AG10803 (cell line): ENCODE results near the gene GMDS.

Experiments
- DNase-seq: peaks from one replicate; pipeline ENCODE4 v3.0.0; 2010; ENCODE audit warnings: low read depth
- H3K4me3 ChIP-seq: 2 replicates; pipeline ENCODE4 v1.5.1; 2011; ENCODE audit warnings: mild to moderate bottlenecking, low read length, control low read depth
- TF ChIP-seq, protein P1 (sequence below): conservative IDR thresholded peaks from 2 replicates; pipeline ENCODE4 v1.5.1; 2011; ENCODE audit warnings: mild to moderate bottlenecking, low read length, control low read depth, inconsistent platforms

GMDS gene

GRCh38 chr6:1767481-1768246 lies 477.7 kb downstream of the GMDS start:
- H3K4me3 ChIP-seq, result no peak overlapping the region
- TF ChIP-seq, protein P1, sequence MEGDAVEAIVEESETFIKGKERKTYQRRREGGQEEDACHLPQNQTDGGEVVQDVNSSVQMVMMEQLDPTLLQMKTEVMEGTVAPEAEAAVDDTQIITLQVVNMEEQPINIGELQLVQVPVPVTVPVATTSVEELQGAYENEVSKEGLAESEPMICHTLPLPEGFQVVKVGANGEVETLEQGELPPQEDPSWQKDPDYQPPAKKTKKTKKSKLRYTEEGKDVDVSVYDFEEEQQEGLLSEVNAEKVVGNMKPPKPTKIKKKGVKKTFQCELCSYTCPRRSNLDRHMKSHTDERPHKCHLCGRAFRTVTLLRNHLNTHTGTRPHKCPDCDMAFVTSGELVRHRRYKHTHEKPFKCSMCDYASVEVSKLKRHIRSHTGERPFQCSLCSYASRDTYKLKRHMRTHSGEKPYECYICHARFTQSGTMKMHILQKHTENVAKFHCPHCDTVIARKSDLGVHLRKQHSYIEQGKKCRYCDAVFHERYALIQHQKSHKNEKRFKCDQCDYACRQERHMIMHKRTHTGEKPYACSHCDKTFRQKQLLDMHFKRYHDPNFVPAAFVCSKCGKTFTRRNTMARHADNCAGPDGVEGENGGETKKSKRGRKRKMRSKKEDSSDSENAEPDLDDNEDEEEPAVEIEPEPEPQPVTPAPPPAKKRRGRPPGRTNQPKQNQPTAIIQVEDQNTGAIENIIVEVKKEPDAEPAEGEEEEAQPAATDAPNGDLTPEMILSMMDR, result no peak
- peak; percentile 85 for DNase-seq

DNA sequence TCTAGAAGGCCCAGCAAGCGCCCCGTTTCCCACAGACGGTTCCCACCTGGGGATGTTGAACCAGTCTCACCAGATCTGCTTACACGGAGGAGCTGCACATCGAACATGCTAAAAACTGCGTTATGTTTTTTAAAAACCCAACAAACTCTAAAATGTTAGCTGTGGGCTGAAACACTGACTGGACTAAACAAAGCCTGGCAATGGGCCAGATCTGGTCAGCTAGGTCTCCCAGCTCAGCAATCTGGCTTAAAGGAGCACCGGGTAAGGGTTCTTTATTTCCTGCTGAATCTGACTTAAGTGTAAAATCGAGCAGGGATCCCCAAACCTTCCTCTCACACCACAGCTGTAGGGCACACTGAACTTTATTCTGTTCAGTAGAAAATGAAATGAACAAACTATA lies 478.8 kb downstream of the GMDS start:
- TF ChIP-seq, protein P1, result no peak
- no peak overlapping the region for H3K4me3 ChIP-seq
- DNase-seq, result no peak

- DNase-seq, result no peak
- TF ChIP-seq, protein P1, result no peak
- H3K4me3 ChIP-seq, result no peak overlapping the region
Observed at GRCh38 chr6:1765160-1765903, 480.1 kb downstream of the GMDS start.

- H3K4me3 ChIP-seq, result no peak overlapping the region
- peak; percentile 45 for DNase-seq
- TF ChIP-seq, protein P1, result no peak
Observed at GRCh38 chr6:1764397-1764987, 480.9 kb downstream of the GMDS start.

- TF ChIP-seq, protein P1, result no peak
- no peak for DNase-seq
- no peak overlapping the region for H3K4me3 ChIP-seq
Observed at GRCh38 chr6:1763404-1763803, 482.0 kb downstream of the GMDS start.

GRCh38 chr6:1762203-1762602 lies 483.2 kb downstream of the GMDS start:
- no peak overlapping the region for H3K4me3 ChIP-seq

More at GRCh38 chr6:1762203-1762602, 483.2 kb downstream of the GMDS start:
- TF ChIP-seq, protein P1, result no peak
- no peak for DNase-seq
